K562 (cell line): ENCODE data around the gene SLC6A6. TPM values are rescaled to one million over a fixed set of nuclear protein-coding genes. Genes with fewer than 3 reads are reported as not detected.

Experiments
- ATAC-seq: fragments of 200-7000 bp; cut with Tn5 transposase; 3 replicates; pipeline ENCODE4 v1.9.1; 2020; ENCODE audit warnings: moderate library complexity
- BruUV-seq: library from RNA; stranded (reverse); fragments of 400-500 nt; replicated peaks from 2 replicates; lab custom pipeline; 2021; lab: Mats Ljungman, UMichigan
- CTCF ChIA-PET: fragments of 300-600 bp; formaldehyde crosslinking; extraction: SDS; loops from one replicate; lab custom pipeline; 2021; ENCODE audit warnings: low intra/inter-chr PET ratio; lab: Yijun Ruan, JAX
- POLR2A ChIA-PET: fragments of 300-600, 350-650 bp; sonication (Branson Sonifier 250); formaldehyde crosslinking; extraction: SDS; loops from one replicate; lab custom pipeline; 2021; ENCODE audit warnings: antibody characterized with exemption, inconsistent platforms; lab: Yijun Ruan, JAX
- DNase-seq, 4 experiments: peaks; one replicate each; pipeline versions ENCODE4 v3.0.0 to v3.0.0-alpha.2; 2011 to 2018; ENCODE audit warnings: low spot score in 3 of 4, mixed read lengths in 3 of 4; ENCODE audit errors: extremely low read depth in 1 of 4
- FAIRE-seq: peaks from 2 replicates; lab custom pipeline; 2011; peaks lifted over from hg19 to GRCh38; lab: Jason Lieb, UNC
- H2AFZ ChIP-seq: 2 replicates; pipeline ENCODE4 v1.6.0; 2011; ENCODE audit warnings: low read depth, low read length, control low read depth, inconsistent platforms
- H3K27ac ChIP-seq: fragments of 200-600 bp; 3 replicates; pipeline ENCODE4 v1.8.0; 2011; ENCODE audit warnings: low read depth, mild to moderate bottlenecking, control low read depth, inconsistent platforms, low read length, moderate library complexity, mixed read lengths; ENCODE audit errors: extremely low read depth
- H3K27me3 ChIP-seq, 2 experiments: fragments of 300-600 bp in 1 of 2; 2 replicates in 1 of 2; 3 replicates in 1 of 2; pipeline versions ENCODE4 v1.6.0 to v1.8.0; 2011; ENCODE audit warnings: inconsistent platforms in 2 of 2, low read length in 2 of 2, mild to moderate bottlenecking in 1 of 2, mixed read lengths in 1 of 2, moderate library complexity in 1 of 2; ENCODE audit not compliant: control insufficient read depth in 2 of 2, insufficient read depth in 2 of 2
- H3K36me3 ChIP-seq: fragments of 300-600 bp; 3 replicates; pipeline ENCODE4 v1.8.0; 2011; ENCODE audit warnings: mild to moderate bottlenecking, low read length, inconsistent platforms; ENCODE audit not compliant: control insufficient read depth, insufficient read depth
- H3K4me1 ChIP-seq, 2 experiments: fragments of 200-600 bp in 1 of 2; replicated peaks in 1 of 2; 2 replicates in 1 of 2; 3 replicates in 1 of 2; pipeline versions ENCODE4 v1.5.1 to v1.8.0; 2011; ENCODE audit warnings: inconsistent platforms in 2 of 2, low read length in 2 of 2, mild to moderate bottlenecking in 1 of 2, mixed read lengths in 1 of 2, moderate library complexity in 1 of 2; ENCODE audit not compliant: control insufficient read depth in 2 of 2, insufficient read depth in 2 of 2
- H3K4me2 ChIP-seq: 2 replicates; pipeline ENCODE4 v1.6.1; 2011; ENCODE audit warnings: low read length, control low read depth, inconsistent platforms, mixed read lengths; ENCODE audit not compliant: insufficient read depth
- H3K4me3 ChIP-seq: fragments of 200-600 bp; sonication (generic), shearing (Covaris generic); 2 replicates; pipeline ENCODE4 v1.5.1; 2016; ENCODE audit warnings: control low read depth, inconsistent platforms
- H3K79me2 ChIP-seq: fragments of 200-600 bp; 3 replicates; pipeline ENCODE4 v1.8.0; 2011; ENCODE audit warnings: low read length, inconsistent platforms; ENCODE audit not compliant: control insufficient read depth, insufficient read depth
- H3K9ac ChIP-seq, 2 experiments: 2 replicates each; pipeline versions ENCODE4 v1.6.0 to v1.6.1; 2011; ENCODE audit warnings: low read depth in 2 of 2, low read length in 2 of 2, control low read depth in 1 of 2, inconsistent platforms in 1 of 2, mild to moderate bottlenecking in 1 of 2, mixed read lengths in 1 of 2; ENCODE audit not compliant: insufficient read depth in 1 of 2
- H3K9me1 ChIP-seq: one replicate; pipeline ENCODE4 v1.6.0; 2011; ENCODE audit warnings: inconsistent platforms, mild to moderate bottlenecking, low read length, moderate library complexity; ENCODE audit not compliant: control insufficient read depth, insufficient read depth
- H3K9me3 ChIP-seq: replicated peaks from 2 replicates; pipeline ENCODE4 v1.5.1; 2011; ENCODE audit warnings: low read depth, low read length, inconsistent platforms; ENCODE audit not compliant: control insufficient read depth, insufficient read depth
- H4K20me1 ChIP-seq: replicated peaks from 2 replicates; pipeline ENCODE4 v1.6.1; 2011; ENCODE audit warnings: low read length, inconsistent platforms, mixed read lengths; ENCODE audit not compliant: control insufficient read depth, insufficient read depth
- ARID1B ChIP-seq: fragments of 450-650 bp; IDR thresholded peaks from 2 replicates; pipeline ENCODE4 v1.6.1; 2016; ENCODE audit warnings: antibody characterized with exemption, mild to moderate bottlenecking, inconsistent platforms
- ARID3B ChIP-seq: fragments of 250-450 bp; sonication (Bioruptor Pico); IDR thresholded peaks from 2 replicates; pipeline ENCODE4 v1.4.0; 2020; ENCODE audit warnings: borderline replicate concordance
- BCOR ChIP-seq: fragments of 450-650 bp; IDR thresholded peaks from 2 replicates; pipeline ENCODE4 v1.6.1; 2016
- CAMTA2 ChIP-seq: fragments of 250-450 bp; sonication (Bioruptor Pico); conservative IDR thresholded peaks from 2 replicates; pipeline ENCODE4 v1.5.1; 2022
- CBX1 ChIP-seq: sonication (generic); IDR thresholded peaks from 2 replicates; pipeline ENCODE4 v1.6.1; 2016; ENCODE audit warnings: antibody characterized with exemption, low read depth, mild to moderate bottlenecking
- CBX2 ChIP-seq: fragments of 200-600 bp; sonication (generic); IDR thresholded peaks from one replicate; pipeline ENCODE4 v1.6.1; 2012; ENCODE audit warnings: mild to moderate bottlenecking, low read length, inconsistent platforms; ENCODE audit not compliant: insufficient read depth, poor library complexity, severe bottlenecking
- HCFC1 ChIP-seq: IDR thresholded peaks from 2 replicates; pipeline ENCODE4 v1.6.1; 2012; ENCODE audit warnings: low read depth, low read length, improper control_type of control experiment
- KDM1A ChIP-seq, 2 experiments: fragments of 450-650 bp; IDR thresholded peaks; 2 replicates each; pipeline ENCODE4 v1.6.1; 2016; ENCODE audit warnings: mild to moderate bottlenecking in 2 of 2
- PTBP1 ChIP-seq: fragments of 200-400 bp; formaldehyde crosslinking; IDR thresholded peaks from 2 replicates; pipeline ENCODE4 v1.6.1; 2017; ENCODE audit warnings: low read depth, low read length
- RBM25 ChIP-seq: fragments of 200-400 bp; formaldehyde crosslinking; IDR thresholded peaks from 2 replicates; pipeline ENCODE4 v1.6.1; 2018; ENCODE audit warnings: low read length, low read depth, moderate library complexity; ENCODE audit not compliant: severe bottlenecking
- RCOR1 ChIP-seq, 2 experiments: IDR thresholded peaks; 2 replicates each; pipeline ENCODE4 v1.6.1; 2012; ENCODE audit warnings: low read depth in 2 of 2, low read length in 2 of 2, borderline replicate concordance in 1 of 2, improper control_type of control experiment in 1 of 2
- SLC30A9 ChIP-seq: fragments of 250-450 bp; sonication (Bioruptor Pico); IDR thresholded peaks from 2 replicates; pipeline ENCODE4 v1.8.0; 2022; ENCODE audit warnings: mild to moderate bottlenecking, moderate library complexity
- ZFP36 ChIP-seq: fragments of 150-350 bp; IDR thresholded peaks from 2 replicates; pipeline ENCODE4 v1.6.1; 2018; ENCODE audit warnings: low read length, low read depth; ENCODE audit not compliant: partially characterized antibody
- ZNF121 ChIP-seq: sonication (generic); formaldehyde crosslinking; conservative IDR thresholded peaks from 2 replicates; pipeline ENCODE4 v1.8.0; 2022; ENCODE audit warnings: missing genetic modification reagents
- ZNF24 ChIP-seq: fragments of 450-650 bp; IDR thresholded peaks from 2 replicates; pipeline ENCODE4 v1.6.1; 2016
- WGBS: fragments of 100-300 bp; shearing (Covaris generic); methylation state at CpG from one replicate; pipeline ENCODE4 v1.1.6; 2016; ENCODE audit warnings: low coverage, mixed read lengths; ENCODE audit not compliant: insufficient coverage; ENCODE audit errors: missing lambda C conversion rate; 5-methylcytosine and 5-hydroxymethylcytosine counted together
- in situ Hi-C: fragments of 300-500 bp; cut with MboI; formaldehyde crosslinking; loops from 4 replicates; pipeline ENCODE4 v1.15.0; 2018; ENCODE audit warnings: inconsistent platforms, mixed read lengths
- intact Hi-C: fragments of 100-400 bp; cut with micrococcal nuclease; formaldehyde crosslinking; loops from 2 replicates; pipeline ENCODE4 v1.14.2; 2022
- polyA plus RNA-seq, 8 experiments: library from polyadenylated mRNA; depleted of rRNA in 4 of 8; stranded (reverse) in 5 of 8; unstranded in 3 of 8; fragments of >200 nt; fragmentation: Nextera tagmentation in 2 of 8; fragmentation: Illumina TruSeq in 1 of 8; extraction: Ambion mirVana in 2 of 8; extraction: Trizol in 1 of 8; gene quantifications; 2 replicates each; pipeline versions ENCODE4 v1.2.1 to v1.2.3, GENCODE V29; 2011 to 2014; ENCODE audit warnings: inconsistent platforms in 1 of 8, missing spikeins in 1 of 8
- total RNA-seq, 7 experiments: library from RNA; depleted of rRNA in 6 of 7; stranded (reverse); fragments of >200 nt in 6 of 7; fragmentation: Illumina TruSeq in 2 of 7; extraction: Trizol in 2 of 7; gene quantifications; 2 replicates each; pipeline versions ENCODE4 v1.2.1 to v1.2.3, GENCODE V29; 2011 to 2021; ENCODE audit warnings: low replicate concordance in 1 of 7
- TF ChIP-seq, protein P1 (sequence below), 2 experiments: IDR thresholded peaks in 1 of 2; conservative IDR thresholded peaks in 1 of 2; 2 replicates each; pipeline ENCODE4 v1.6.1; 2016; ENCODE audit warnings: low read depth in 2 of 2, mild to moderate bottlenecking in 1 of 2, missing compliant biosample characterization in 1 of 2, missing genetic modification characterization in 1 of 2, moderate library complexity in 1 of 2

Gene SLC6A6
- total and polyA plus RNA-seq, 9 of the 15 experiments (the other 6 are each of a cell fraction or from before 2014, with no cell fraction given): 12.3 to 203 (median 93.2) TPM

GRCh38 chr3:14360123-14360881 lies 42.1 kb upstream of the SLC6A6 start:
- WGBS: 49% methylated on average over 14 of the region's 14 CpGs
- FAIRE-seq: no peak
- no peak overlapping the region for H3K4me3 ChIP-seq
- H3K9ac ChIP-seq: peak overlapping the region in 1 of 2 experiments; percentile 34; a peak in 2 of 4 replicates
- no peaks in the 10 kb centered on the region for H3K9me3 ChIP-seq
- H3K4me2 ChIP-seq: no peak overlapping the region
- in situ Hi-C loops: no loop called here
- ATAC-seq: peak; percentile 22; the same call in 1 of the 3 replicates
- BruUV-seq: no TSS peak
- no peaks in the 10 kb centered on the region for H3K9me1 ChIP-seq
- TF ChIP-seq ZNF121 (CRISPR knock-in tag) (peak; percentile 100), CBX2 (no peak), RBM25 (peak; percentile 84), RCOR1 (IDR thresholded peaks at IDR 0.05; ENCODE audit: borderline replicate concordance in 1 of 2, low read depth in 2 of 2, low read length in 2 of 2) (peak in 1 of 2 experiments; percentile 48; a peak in 1 of 4 replicates), ZFP36 (peak; percentile 92), BCOR (peak; percentile 87), KDM1A (IDR thresholded peaks at IDR 0.05) (peak in 1 of 2 experiments; percentile 46; a peak in 1 of 4 replicates), ARID3B (no peak), SLC30A9 (CRISPR knock-in tag) (no peak), ARID1B (no peak), CAMTA2 (no peak), PTBP1 (peak; percentile 70; the same call in 1 of the 2 replicates), ZNF24 (no peak), CBX1 (peak; percentile 27; the same call in 1 of the 2 replicates), HCFC1 (no peak)
- TF ChIP-seq, protein P1, sequence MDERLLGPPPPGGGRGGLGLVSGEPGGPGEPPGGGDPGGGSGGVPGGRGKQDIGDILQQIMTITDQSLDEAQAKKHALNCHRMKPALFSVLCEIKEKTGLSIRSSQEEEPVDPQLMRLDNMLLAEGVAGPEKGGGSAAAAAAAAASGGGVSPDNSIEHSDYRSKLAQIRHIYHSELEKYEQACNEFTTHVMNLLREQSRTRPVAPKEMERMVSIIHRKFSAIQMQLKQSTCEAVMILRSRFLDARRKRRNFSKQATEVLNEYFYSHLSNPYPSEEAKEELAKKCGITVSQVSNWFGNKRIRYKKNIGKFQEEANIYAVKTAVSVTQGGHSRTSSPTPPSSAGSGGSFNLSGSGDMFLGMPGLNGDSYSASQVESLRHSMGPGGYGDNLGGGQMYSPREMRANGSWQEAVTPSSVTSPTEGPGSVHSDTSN (CRISPR knock-in tag; IDR thresholded peaks at IDR 0.05; ENCODE audit: low read depth): no peak
- TF ChIP-seq, protein P1 (tag; conservative IDR thresholded peaks at IDR 0.05; ENCODE audit: low read depth): no peak
- ChIA-PET POLR2A (no interaction called here), CTCF (no interaction called here)
- H4K20me1 ChIP-seq: no peaks in the 10 kb centered on the region
- H3K27ac ChIP-seq: no peak overlapping the region
- H3K4me1 ChIP-seq: peaks cover 0 to 5% of the 10 kb centered on the region in 2 experiments; a peak in 2 of 5 replicates
- intact Hi-C loops: no loop called here
- no peak for DNase-seq
- no peaks in the 10 kb centered on the region for H3K36me3 ChIP-seq
- H3K79me2 ChIP-seq: no peaks in the 10 kb centered on the region
- H3K27me3 ChIP-seq: no peaks in the 10 kb centered on the region
- no peak overlapping the region for H2AFZ ChIP-seq
